Measurements from ENCODE around the gene NCAPG.
"Not testable (repeated sequence)": the region's sequence is repeated elsewhere in the genome, so short reads cannot be mapped to it uniquely, and the experiment has no call there.

NCAPG gene

DNA sequence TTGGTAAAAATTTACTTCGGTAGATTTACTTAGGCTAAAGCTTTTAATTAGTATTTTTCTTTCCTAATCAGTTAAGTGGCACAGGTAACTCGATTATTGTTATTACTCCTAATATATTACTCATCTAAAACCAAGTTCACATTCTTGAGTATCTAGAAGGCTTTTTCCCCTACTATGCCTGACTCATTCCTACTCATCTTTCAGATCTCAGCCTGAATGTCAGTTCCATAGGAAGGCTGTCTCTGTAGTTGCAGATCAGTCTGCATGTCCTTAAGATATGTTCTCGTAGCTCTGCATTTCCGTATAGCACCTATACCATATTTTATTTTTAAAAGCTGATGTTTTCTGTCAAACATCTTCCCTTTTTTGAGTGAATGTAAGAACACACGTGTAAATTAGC is 23.5 kb upstream of the NCAPG start:
- peak; percentile 81 for FAIRE-seq
- peak; percentile 64 for DNase-seq (ENCODE audit: low spot score)

DNA sequence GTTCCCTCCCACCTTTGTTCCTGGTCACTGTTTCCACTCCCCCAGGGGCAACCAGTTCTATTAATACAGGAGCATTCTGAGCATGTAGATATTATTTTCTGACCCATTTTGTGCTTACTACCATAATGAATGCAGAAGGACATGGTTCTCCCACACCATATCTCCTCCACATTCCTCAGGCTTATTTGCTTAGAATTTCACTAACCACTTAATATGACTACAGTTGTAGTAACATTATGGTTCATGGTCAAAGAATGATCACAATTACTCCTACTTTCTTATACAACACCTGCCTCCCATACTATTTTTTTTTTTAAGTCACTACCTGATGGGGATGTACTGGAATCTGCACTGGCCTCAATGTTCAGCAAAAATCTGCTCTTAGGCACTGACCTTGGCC is 21.8 kb upstream of the NCAPG start:
- DNase-seq (ENCODE audit: low spot score) (no peak), FAIRE-seq (no peak)

DNA sequence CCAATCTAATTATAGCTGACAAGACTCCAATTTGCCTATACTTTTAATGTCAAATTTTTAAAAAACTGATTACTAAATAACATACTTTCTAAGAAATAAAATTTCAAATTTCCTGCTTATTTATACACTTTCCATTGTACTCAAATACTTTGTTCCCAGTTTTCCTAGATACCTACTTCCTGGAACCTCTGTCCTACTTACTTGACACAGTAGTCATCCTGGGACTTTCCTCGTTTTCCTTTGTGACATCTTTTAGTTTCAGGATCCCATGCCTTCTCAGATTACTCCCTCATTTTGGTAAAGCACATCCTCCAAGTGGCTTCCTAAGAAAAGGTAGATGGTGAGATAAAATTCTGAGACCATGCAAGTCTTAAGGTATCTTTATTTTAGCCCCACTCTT is 16.0 kb upstream of the NCAPG start:
- no peak for DNase-seq (ENCODE audit: low spot score)
- no peak for FAIRE-seq

DNA sequence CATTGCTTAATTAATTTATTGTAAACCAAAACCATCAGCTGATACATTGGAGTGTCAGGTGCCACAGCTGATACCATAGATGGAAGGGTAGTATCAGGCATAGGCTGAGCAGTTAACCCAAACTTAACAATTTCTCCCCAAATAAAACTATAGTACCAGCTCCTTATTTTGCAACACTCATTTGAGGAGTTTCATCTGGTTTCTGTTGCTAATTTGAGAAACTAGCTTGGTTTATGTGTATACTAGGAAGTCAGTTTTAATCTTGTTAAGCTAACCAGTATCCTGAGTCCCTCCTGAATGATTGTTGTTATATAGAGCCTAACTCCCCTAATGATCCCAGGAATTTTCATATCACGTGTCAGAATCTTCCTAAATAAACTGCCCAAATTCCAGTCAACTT is 13.0 kb upstream of the NCAPG start:
- DNase-seq (ENCODE audit: low spot score) (no peak), FAIRE-seq (no peak)

DNA sequence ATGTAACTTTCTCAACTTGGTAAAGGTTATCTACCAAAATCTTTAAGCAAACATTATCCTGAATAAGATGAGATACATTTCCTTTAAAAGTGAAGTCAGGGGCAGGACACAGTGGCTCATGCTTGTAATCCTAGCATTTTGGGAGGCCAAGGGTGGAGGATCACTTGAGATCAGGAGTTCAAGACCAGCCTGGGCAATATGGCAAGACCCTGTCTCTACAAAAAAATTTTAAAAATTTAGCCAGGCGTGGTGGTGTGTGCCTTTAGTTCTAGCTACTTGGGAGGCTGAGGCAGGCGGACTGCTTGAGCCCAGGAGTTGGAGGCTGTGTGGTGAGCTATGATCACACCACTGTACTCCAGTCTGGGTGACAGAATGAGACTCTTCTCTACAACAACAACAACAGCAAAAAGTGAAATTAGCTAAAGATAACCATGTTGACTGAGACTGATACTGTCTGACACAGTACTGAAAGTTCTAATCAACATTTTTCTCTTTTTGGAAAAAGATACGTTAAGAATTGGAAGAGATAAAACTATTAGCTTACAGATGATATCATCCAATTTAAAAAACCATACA is 5.1 kb upstream of the NCAPG start:
- no peak for FAIRE-seq

DNA sequence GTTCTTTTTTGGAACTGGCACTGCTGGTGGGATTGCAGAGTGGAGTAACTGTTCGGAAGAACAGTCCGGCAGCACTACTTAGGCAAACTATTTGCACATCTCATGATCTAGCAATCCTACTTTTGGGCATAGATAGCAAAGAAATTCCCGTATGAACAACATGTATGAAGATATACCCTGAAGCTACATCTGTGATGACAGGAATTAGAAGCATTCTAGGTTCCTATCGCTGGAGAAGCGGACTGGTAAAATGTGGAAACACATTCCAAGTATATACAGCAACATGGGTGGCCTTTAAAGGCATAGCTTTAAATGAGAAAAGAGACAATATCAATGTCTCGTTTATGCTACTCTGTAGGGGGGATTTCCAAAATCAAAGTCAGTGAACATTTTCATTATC is 3.3 kb upstream of the NCAPG start:
- FAIRE-seq = no peak
- DNase-seq (ENCODE audit: low spot score) = no peak

More for the DNA sequence above, 5.1 kb upstream of the NCAPG start:
- DNase-seq (ENCODE audit: low spot score) = no peak

DNA sequence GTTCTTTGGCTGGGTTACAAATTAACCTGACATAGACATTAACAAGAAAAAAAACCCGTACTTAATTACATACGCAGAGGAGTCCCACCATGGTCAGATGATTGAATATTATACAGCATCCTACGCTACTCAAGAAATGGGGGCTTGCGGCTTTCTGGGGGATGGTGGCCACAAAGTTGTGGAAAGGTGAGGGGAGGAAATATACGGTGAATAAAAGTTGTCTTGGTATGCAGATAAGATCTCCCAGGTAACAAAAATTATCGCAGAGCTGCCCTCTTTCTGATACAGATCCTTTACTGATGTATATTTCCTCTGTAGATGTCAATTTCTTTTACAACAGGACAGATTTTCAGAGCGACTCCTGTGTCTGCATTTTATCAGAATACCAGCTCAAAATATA is 1.1 kb upstream of the NCAPG start:
- DNase-seq (ENCODE audit: low spot score) (no peak), FAIRE-seq (no peak)

DNA sequence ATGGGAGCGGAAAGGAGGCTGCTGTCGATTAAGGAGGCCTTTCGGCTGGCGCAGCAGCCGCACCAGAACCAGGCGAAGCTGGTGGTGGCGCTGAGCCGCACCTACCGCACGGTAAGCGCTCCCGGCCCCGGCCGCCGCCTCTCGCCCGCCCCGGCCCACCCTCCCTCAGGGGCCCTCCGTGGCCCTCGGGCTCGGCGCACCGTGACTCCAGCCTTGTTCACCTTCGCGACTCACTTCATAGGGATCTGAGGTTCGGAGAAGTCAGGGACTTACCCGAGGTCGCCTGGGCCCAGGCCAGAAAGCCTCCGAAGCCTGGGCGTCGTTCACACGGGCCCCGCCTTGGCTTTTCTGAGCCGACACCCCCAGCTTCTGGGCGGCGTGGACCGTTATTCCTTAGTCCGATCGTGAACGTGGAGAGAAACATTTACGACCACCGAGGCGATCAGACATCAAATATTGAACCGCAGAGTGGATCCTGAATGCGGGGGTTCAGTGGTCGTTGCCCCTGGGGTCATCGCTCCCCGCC is 362 bp downstream of the NCAPG start:
- FAIRE-seq (no peak), DNase-seq (ENCODE audit: low spot score) (no peak)

DNA sequence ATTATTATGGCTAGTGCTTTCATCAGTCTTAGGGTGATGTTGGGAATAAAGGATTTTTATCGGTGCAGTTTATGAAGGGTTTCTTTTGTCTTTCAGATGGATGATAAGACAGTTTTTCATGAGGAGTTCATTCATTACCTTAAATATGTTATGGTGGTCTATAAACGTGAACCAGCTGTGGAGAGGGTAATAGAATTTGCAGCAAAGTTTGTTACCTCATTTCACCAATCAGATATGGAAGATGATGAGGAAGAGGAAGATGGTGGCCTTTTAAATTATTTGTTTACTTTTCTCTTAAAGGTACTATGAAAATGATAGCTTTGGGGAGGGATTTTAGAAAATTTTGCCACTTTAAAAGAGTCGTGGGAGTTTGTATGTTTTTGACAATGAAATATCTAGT is 1.3 kb downstream of the NCAPG start:
- no peak for FAIRE-seq
- no peak for DNase-seq (ENCODE audit: low spot score)

DNA sequence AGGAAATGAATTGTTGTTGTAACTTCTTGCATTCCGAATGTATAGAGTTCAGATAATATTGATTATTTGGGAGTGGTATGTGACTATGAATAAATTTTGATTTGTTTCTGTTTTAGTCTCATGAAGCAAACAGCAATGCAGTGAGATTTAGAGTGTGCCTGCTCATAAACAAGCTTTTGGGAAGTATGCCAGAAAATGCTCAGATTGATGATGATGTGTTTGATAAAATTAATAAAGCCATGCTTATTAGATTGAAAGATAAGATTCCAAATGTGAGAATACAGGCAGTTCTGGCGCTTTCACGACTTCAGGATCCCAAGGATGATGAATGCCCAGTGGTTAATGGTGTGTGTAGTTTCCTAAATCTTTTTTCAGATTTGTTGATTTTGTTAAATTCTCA is 2.0 kb downstream of the NCAPG start:
- FAIRE-seq (no peak), DNase-seq (ENCODE audit: low spot score) (no peak)

DNA sequence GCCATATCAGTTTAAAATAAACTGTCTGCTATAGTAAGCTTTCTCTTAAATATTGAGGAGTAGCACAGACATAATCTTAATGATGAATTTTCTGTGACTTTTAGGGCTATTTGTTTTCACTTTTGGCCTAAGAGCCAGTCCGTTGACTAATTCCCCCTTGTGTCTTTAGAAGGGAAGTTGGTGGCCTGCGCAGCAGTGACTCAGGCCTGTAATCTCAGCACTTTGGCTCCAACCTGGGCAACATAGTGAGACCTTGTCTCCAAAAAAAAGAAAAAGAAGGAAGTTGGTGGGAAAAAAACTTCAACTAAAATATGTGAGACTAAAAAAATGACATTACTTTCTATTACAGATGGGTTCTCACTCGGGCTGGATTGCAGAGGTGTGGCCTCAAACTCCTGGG is 3.4 kb downstream of the NCAPG start:
- FAIRE-seq (peak; percentile 30), DNase-seq (ENCODE audit: low spot score) (no peak)

DNA sequence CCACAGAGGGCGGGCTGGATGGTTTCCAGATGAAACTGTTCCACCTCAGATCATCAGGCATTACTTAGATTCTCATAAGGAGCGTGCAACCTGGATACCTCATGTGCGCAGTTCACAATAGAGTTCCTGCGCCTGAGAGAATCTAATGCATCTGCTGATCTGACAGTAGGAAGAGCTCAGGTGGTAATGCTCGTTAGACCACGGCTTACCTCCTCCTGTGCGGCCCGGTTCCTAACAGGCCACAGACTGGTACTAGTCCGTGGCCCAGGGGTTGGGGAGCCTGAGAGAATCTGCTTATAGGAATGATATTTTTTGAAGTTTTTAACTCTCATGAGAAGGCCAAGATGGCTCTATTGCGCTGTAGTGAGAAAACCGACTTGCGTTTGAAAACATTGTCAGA is 5.4 kb downstream of the NCAPG start:
- FAIRE-seq = no peak

DNA sequence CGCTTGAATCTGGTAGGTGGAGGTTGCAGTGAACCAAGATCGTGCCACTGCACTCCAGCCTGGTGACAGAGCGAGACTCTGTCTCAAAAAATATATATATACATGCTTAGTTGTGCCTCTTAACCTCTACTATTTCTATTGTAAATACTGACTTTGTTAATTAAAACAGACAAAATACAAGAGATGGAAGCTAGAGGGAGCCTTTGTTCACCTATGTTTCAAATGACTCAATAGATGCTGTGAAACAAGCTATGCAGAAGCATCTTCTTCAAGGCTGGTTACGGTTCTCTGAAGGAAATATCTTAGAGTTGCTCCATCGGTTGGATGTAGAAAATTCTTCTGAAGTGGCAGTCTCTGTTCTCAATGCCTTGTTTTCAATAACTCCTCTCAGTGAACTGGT is 6.2 kb downstream of the NCAPG start:
- DNase-seq (ENCODE audit: low spot score) (peak; percentile 35), FAIRE-seq (peak; percentile 38)

More for the DNA sequence above, 5.4 kb downstream of the NCAPG start:
- DNase-seq (ENCODE audit: low spot score) = no peak

DNA sequence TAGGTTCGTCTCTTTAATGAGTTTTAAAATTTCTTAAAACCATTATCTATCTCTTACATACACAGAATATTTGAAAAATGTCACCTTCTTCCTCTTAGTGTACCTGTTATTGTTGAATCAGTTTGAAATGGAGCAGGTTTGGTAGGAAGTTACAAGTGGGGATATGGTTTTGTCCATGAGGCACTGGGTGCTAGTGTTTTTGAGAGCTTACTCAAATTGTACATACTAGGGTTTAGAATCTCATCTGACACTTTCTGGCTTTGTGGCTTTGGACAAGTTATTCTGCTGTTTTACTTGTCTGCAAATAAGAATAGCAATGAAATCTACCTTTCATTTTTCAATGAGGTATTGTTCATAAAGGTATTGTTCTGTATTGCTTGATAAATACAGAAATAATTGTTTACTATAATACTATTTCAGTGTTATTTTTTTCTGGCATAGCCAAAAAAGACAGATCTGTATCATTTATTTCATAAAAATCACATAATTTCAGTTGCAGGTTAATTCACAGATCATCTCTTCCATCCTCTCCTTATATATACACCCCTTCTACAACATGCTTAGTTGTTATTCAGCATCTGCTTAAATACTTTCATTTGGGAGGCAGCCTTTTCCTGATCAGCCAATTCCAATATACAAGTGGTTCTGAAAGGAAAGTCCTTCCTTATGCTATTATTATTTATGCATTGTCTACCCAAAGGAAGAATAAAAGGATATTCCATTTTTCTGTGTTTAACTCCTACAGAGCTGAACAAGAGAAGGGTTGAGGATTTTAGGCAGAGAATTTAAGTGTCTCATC is 13.3 kb downstream of the NCAPG start:
- no peak for FAIRE-seq
- no peak for DNase-seq (ENCODE audit: low spot score)

DNA sequence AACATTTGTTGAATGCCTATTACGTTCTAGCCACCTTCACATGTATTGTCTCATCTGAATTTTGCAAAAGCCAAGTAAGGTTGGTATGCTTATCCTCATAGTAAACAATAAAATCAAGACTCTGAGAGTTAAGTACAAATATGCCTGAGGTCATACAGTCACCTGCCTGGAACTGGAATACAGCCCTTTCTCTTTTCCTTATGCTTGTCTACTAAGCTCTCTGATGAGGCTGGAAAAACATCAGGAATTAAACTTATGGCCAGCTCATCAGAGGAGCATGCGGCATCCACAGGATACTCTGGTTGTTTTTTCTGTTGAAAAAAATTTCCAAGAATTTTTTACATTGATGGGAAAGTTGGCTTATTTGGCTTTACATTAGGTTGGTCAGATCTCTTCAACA is 35.5 kb downstream of the NCAPG start:
- DNase-seq (ENCODE audit: low spot score) = no peak
- FAIRE-seq = no peak

DNA sequence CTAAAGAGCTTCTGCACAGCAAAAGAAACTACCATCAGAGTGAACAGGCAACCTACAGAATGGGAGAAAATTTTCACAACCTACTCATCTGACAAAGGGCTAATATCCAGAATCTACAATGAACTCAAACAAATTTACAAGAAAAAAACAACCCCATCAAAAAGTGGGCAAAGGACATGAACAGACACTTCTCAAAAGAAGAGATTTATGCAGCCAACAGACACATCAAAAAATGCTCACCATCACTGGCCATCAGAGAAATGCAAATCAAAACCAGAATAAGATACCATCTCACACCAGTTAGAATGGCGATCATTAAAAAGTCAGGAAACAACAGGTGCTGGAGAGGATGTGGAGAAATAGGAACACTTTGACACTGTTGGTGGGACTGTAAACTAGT is 39.5 kb downstream of the NCAPG start:
- not testable (repeated sequence) for FAIRE-seq

DNA sequence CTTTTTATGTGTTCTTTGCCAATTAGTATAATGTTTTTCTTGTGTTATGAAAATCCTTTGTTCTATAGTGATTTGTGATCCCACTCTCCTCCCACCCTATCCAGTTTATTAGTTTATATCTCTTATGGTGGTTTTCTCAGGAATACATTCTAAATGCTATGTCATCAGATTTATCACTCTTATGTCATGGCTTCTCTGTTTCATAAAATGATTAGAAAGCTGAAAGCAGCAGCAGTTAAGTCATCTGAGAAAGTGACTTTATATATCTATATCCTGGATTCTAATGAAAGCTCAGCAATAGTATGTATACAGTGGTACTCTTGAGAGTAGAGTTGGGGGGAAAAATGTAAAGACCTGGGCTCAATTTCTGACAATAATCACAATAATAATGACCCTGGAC is 41.2 kb downstream of the NCAPG start:
- DNase-seq (ENCODE audit: low spot score) (no peak), FAIRE-seq (no peak)

More for the DNA sequence above, 39.5 kb downstream of the NCAPG start:
- not testable (repeated sequence) for DNase-seq (ENCODE audit: low spot score)

DNA sequence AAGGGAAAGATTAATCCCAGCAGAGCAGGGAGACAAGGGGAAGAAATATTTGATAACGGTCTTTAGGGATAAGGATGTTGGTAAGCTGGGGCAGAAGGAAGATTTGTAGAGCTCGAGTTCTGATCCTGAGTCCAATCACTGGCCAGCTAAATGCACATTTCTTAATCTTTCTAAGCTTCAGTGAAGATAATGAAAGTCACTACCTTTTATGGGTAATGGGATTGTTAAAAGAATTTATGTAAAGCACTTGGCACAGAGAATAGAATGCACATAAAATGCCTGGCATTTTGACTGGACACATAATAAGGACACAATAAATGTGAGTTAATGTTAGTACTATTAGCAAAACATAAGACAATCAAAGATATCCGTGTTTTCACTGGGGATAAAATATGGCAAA is 43.3 kb downstream of the NCAPG start:
- no peak for DNase-seq (ENCODE audit: low spot score)
- FAIRE-seq = no peak

DNA sequence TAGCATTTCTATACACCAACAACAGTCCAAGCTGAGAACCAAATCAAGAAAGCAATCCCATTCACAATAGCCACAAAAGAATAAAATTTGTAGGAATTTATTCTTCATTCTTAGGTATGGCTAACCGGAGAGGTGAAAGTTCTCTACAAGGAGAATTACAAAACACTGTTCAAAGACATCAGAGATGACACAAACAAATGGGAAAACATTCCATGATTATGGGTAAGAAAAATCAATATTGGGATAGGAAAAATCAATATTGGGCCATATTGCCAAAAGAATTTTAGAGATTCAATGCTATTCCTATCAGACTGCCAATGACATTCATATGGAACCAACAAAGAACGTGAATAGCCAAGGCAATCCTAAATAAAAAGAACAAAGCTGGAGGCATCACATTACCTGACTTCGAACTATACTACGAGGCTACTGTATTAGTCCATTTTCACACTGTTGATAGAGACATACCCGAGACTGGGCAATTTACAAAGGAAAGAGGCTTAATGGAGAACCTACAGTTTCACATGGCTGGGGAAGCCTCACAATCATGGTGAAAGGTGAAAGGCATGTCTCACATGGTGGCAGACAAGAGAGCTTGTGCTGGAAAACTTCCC is 49.1 kb downstream of the NCAPG start:
- no peak for FAIRE-seq
- no peak for DNase-seq (ENCODE audit: low spot score)

DNA sequence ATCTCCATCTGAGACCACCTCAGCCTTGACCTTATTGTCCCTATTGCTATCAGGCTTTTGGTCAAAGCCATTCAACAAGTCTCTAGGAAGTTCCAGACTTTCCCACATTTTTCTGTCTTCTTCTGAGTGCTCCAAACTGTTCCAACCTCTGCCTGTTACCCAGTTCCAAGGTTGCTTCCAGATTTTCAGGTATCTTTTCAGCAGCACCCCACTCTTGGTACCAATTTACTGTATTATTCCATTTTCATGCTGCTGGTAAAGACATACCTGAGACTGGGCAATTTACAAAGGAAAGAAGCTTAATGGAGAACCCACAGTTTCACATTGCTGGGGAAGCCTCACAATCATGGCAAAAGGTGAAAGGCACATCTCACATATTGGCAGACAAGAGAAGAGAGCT is 51.1 kb downstream of the NCAPG start:
- not testable (repeated sequence) for DNase-seq (ENCODE audit: low spot score); FAIRE-seq

DNA sequence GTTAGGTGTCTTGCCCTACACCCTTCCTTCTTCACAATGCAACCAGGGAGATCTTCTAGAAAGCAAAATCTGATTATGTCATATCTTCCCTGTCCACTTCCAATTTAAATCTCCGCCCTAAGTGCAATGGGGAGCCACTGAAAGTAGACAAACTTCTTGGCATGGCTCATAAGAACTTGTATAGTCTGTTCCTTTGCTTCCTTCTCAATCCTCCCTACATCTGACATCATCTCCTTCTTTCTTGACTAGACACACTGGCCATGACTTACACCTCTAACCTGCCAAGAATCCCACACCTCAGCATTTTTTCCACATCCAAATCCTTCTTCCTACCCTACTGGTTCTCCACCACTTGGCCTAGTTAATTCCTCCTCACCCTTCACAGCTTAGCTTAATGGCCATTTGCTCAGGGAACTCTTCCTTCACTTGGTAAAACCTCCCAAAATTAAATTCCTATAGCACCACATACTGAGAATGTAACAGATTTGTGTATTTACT is 55.1 kb downstream of the NCAPG start:
- DNase-seq (ENCODE audit: low spot score) = no peak

DNA sequence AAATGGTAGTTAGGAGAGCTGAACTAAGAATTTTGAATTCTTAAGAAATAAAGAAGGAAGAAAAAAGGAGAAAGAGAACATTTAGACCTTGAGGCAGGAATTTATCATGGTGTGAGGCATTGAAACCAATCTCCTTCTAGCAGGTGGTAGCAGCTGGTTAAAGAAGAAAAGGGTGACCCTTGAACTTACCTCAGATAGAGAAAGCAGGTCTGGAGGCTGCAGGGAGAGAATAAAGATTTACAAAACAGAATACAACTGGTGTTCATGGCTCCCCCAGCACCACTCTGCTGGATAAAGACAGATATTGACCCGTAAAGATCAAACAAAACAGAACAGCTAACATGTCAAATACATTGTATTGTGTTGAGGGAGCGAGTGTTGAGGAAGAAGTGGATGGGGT is 56.0 kb downstream of the NCAPG start:
- DNase-seq (ENCODE audit: low spot score) = no peak
- no peak for FAIRE-seq

More for the DNA sequence above, 55.1 kb downstream of the NCAPG start:
- no peak for FAIRE-seq

Data from RCC 7860 (cell line).